GM18508 (cell line): ENCODE results near the gene PPP1CC.
"Not testable (repeated sequence)": the region's sequence is repeated elsewhere in the genome, so short reads cannot be mapped to it uniquely, and the experiment has no call there.

Experiments
- ATAC-seq: cut with Tn5 transposase; IDR thresholded peaks from one replicate; pipeline ENCODE4 v1.9.1; 2021; ENCODE audit warnings: moderate number of reproducible peaks; ENCODE audit not compliant: insufficient read depth, unreplicated experiment

PPP1CC gene

GRCh38 chr12:110756611-110757010 lies 13.9 kb upstream of the PPP1CC start:
- ATAC-seq: no peak

GRCh38 chr12:110754101-110754793 lies 11.6 kb upstream of the PPP1CC start:
- ATAC-seq: no peak

- no peak for ATAC-seq
Observed at GRCh38 chr12:110750784-110751461, 8.2 kb upstream of the PPP1CC start.

GRCh38 chr12:110746550-110746949 lies 3.9 kb upstream of the PPP1CC start:
- ATAC-seq: no peak

GRCh38 chr12:110745542-110746284 lies 3.0 kb upstream of the PPP1CC start:
- ATAC-seq: no peak

- no peak for ATAC-seq
Observed at GRCh38 chr12:110744601-110745264, 2.0 kb upstream of the PPP1CC start.

- ATAC-seq: no peak
Observed at GRCh38 chr12:110744151-110744571, 1.5 kb upstream of the PPP1CC start.

GRCh38 chr12:110743571-110744093 lies 941 bp upstream of the PPP1CC start:
- ATAC-seq: no peak

GRCh38 chr12:110742096-110742717 lies 484 bp downstream of the PPP1CC start:
- ATAC-seq: no peak

- no peak for ATAC-seq
Observed at GRCh38 chr12:110741341-110742095, 1.2 kb downstream of the PPP1CC start.

GRCh38 chr12:110739894-110740293 lies 2.8 kb downstream of the PPP1CC start:
- no peak for ATAC-seq

GRCh38 chr12:110739488-110739887 lies 3.2 kb downstream of the PPP1CC start:
- ATAC-seq: no peak

- no peak for ATAC-seq
Observed at GRCh38 chr12:110737532-110737931, 5.2 kb downstream of the PPP1CC start.

- ATAC-seq: not testable (repeated sequence)
Observed at GRCh38 chr12:110737016-110737415, 5.7 kb downstream of the PPP1CC start.

- ATAC-seq: no peak
Observed at GRCh38 chr12:110733900-110734299, 8.8 kb downstream of the PPP1CC start.

- no peak for ATAC-seq
Observed at GRCh38 chr12:110733089-110733715, 9.5 kb downstream of the PPP1CC start.

GRCh38 chr12:110732572-110732971 lies 10.1 kb downstream of the PPP1CC start:
- no peak for ATAC-seq

- no peak for ATAC-seq
Observed at GRCh38 chr12:110731479-110731878, 11.2 kb downstream of the PPP1CC start.

- no peak for ATAC-seq
Observed at GRCh38 chr12:110728628-110729027, 14.1 kb downstream of the PPP1CC start.
